LoVo (cell line): ENCODE measurements around the gene KAZN.
"Not testable (repeated sequence)": the region's sequence is repeated elsewhere in the genome, so short reads cannot be mapped to it uniquely, and the experiment has no call there.

Experiments used
- DNase-seq: peaks from one replicate; pipeline ENCODE4 v3.0.0-alpha.2; 2016; ENCODE audit warnings: low spot score

KAZN gene

GRCh38 chr1:15038232-15039016, 439.9 kb downstream of the KAZN start:
- peak; percentile 4 for DNase-seq

- no peak for DNase-seq
Observed at GRCh38 chr1:15039017-15039648, 440.6 kb downstream of the KAZN start.

GRCh38 chr1:15039901-15040300, 441.4 kb downstream of the KAZN start:
- no peak for DNase-seq

GRCh38 chr1:15040685-15041084, 442.2 kb downstream of the KAZN start:
- DNase-seq: not testable (repeated sequence)

GRCh38 chr1:15042866-15043265, 444.4 kb downstream of the KAZN start:
- no peak for DNase-seq

GRCh38 chr1:15043934-15044333, 445.4 kb downstream of the KAZN start:
- DNase-seq: no peak

- DNase-seq: no peak
Observed at GRCh38 chr1:15045123-15045522, 446.6 kb downstream of the KAZN start.

- peak; percentile 61 for DNase-seq
Observed at GRCh38 chr1:15046487-15047165, 448.1 kb downstream of the KAZN start.

GRCh38 chr1:15047237-15047636, 448.8 kb downstream of the KAZN start:
- no peak for DNase-seq

- no peak for DNase-seq
Observed at GRCh38 chr1:15048437-15048980, 450.0 kb downstream of the KAZN start.

GRCh38 chr1:15049067-15049466, 450.6 kb downstream of the KAZN start:
- DNase-seq: no peak

- DNase-seq: no peak
Observed at GRCh38 chr1:15051882-15052528, 453.5 kb downstream of the KAZN start.

GRCh38 chr1:15053153-15053552, 454.7 kb downstream of the KAZN start:
- DNase-seq: no peak

- DNase-seq: no peak
Observed at GRCh38 chr1:15055736-15056415, 457.4 kb downstream of the KAZN start.

- no peak for DNase-seq
Observed at GRCh38 chr1:15056515-15057285, 458.2 kb downstream of the KAZN start.

GRCh38 chr1:15057834-15058233, 459.3 kb downstream of the KAZN start:
- no peak for DNase-seq

- no peak for DNase-seq
Observed at GRCh38 chr1:15058261-15058660, 459.8 kb downstream of the KAZN start.

GRCh38 chr1:15060104-15060503, 461.6 kb downstream of the KAZN start:
- DNase-seq: no peak

GRCh38 chr1:15062479-15063099, 464.1 kb downstream of the KAZN start:
- DNase-seq: no peak

GRCh38 chr1:15063346-15063745, 464.9 kb downstream of the KAZN start:
- DNase-seq: no peak
